NT2/D1 (cell line): ENCODE measurements around the gene OPHN1.

Source experiments
- DNase-seq: peaks from one replicate; pipeline ENCODE4 v3.0.0-alpha.2; 2011; ENCODE audit warnings: low read depth, low spot score
- H3K27me3 ChIP-seq: 2 replicates; pipeline ENCODE4 v1.6.0; 2011; ENCODE audit warnings: mild to moderate bottlenecking; ENCODE audit not compliant: insufficient read length, insufficient read depth
- H3K36me3 ChIP-seq: 2 replicates; pipeline ENCODE4 v1.6.1; 2011; ENCODE audit warnings: mild to moderate bottlenecking, low read length, mixed read lengths; ENCODE audit not compliant: insufficient read depth, insufficient read length
- H3K4me1 ChIP-seq: 2 replicates; pipeline ENCODE4 v1.5.1; 2011; ENCODE audit not compliant: insufficient read depth, insufficient read length
- H3K4me3 ChIP-seq: 2 replicates; pipeline ENCODE4 v1.5.1; 2011; ENCODE audit warnings: low read depth; ENCODE audit not compliant: insufficient read length
- H3K9ac ChIP-seq: 2 replicates; pipeline ENCODE4 v1.6.0; 2011; ENCODE audit warnings: low read depth; ENCODE audit not compliant: insufficient read length
- H3K9me3 ChIP-seq: 2 replicates; pipeline ENCODE4 v1.5.1; 2011; ENCODE audit warnings: mild to moderate bottlenecking, low read length; ENCODE audit not compliant: insufficient read depth
- SUZ12 ChIP-seq: IDR thresholded peaks from 2 replicates; pipeline ENCODE4 v1.6.1; 2011; ENCODE audit not compliant: insufficient read length, insufficient read depth; ENCODE audit errors: extremely low read depth
- YY1 ChIP-seq: IDR thresholded peaks from 2 replicates; pipeline ENCODE4 v1.6.1; 2011; ENCODE audit not compliant: insufficient read length, insufficient read depth
- ZNF274 ChIP-seq: IDR thresholded peaks from 2 replicates; pipeline ENCODE4 v1.6.1; 2011; ENCODE audit warnings: mild to moderate bottlenecking, low read depth, low read length

The OPHN1 gene

GRCh38 chrX:68249903-68250302 is 183.4 kb downstream of the OPHN1 start:
- H3K27me3 ChIP-seq, result no peaks in the 10 kb centered on the region
- TF ChIP-seq SUZ12, result no peak
- TF ChIP-seq YY1, result no peak
- H3K9me3 ChIP-seq, result no peaks in the 10 kb centered on the region
- H3K9ac ChIP-seq, result no peak overlapping the region
- no peaks in the 10 kb centered on the region for H3K36me3 ChIP-seq
- no peak overlapping the region for H3K4me3 ChIP-seq
- H3K4me1 ChIP-seq, result no peaks in the 10 kb centered on the region
- DNase-seq, result no peak

GRCh38 chrX:68249401-68249831 is 183.9 kb downstream of the OPHN1 start:
- Histone ChIP-seq H3K4me3 (no peak overlapping the region), H3K4me1 (no peaks in the 10 kb centered on the region), H3K27me3 (no peaks in the 10 kb centered on the region), H3K36me3 (no peaks in the 10 kb centered on the region), H3K9me3 (no peaks in the 10 kb centered on the region), H3K9ac (no peak overlapping the region)
- TF ChIP-seq SUZ12 (no peak), ZNF274 (no peak), YY1 (no peak)
- no peak for DNase-seq

- Histone ChIP-seq H3K9ac (no peak overlapping the region), H3K27me3 (no peaks in the 10 kb centered on the region), H3K4me3 (no peak overlapping the region), H3K4me1 (no peaks in the 10 kb centered on the region), H3K36me3 (no peaks in the 10 kb centered on the region), H3K9me3 (no peaks in the 10 kb centered on the region)
- TF ChIP-seq YY1 (no peak), SUZ12 (no peak), ZNF274 (no peak)
- peak; percentile 11 for DNase-seq
Observed at GRCh38 chrX:68238568-68238967, 194.7 kb downstream of the OPHN1 start.

- TF ChIP-seq SUZ12, result no peak
- peak; percentile 25 for DNase-seq
- Histone ChIP-seq H3K9ac (peak overlapping the region; percentile 36), H3K9me3 (no peaks in the 10 kb centered on the region), H3K27me3 (no peaks in the 10 kb centered on the region), H3K4me1 (no peaks in the 10 kb centered on the region), H3K36me3 (no peaks in the 10 kb centered on the region), H3K4me3 (no peak overlapping the region)
Observed at GRCh38 chrX:68234171-68234910, 199.0 kb downstream of the OPHN1 start.

- H3K4me3 ChIP-seq, result no peak overlapping the region
- no peaks in the 10 kb centered on the region for H3K36me3 ChIP-seq
- H3K4me1 ChIP-seq, result no peaks in the 10 kb centered on the region
- H3K9me3 ChIP-seq, result no peaks in the 10 kb centered on the region
- H3K9ac ChIP-seq, result peak overlapping the region; percentile 5
- no peak for DNase-seq
- TF ChIP-seq YY1, result no peak
- TF ChIP-seq ZNF274, result no peak
- no peak for TF ChIP-seq SUZ12
- no peaks in the 10 kb centered on the region for H3K27me3 ChIP-seq
Observed at GRCh38 chrX:68232206-68232605, 201.1 kb downstream of the OPHN1 start.

GRCh38 chrX:68209008-68209407 is 224.3 kb downstream of the OPHN1 start:
- Histone ChIP-seq H3K9ac (no peak overlapping the region), H3K4me1 (no peaks in the 10 kb centered on the region), H3K36me3 (no peaks in the 10 kb centered on the region), H3K4me3 (no peak overlapping the region), H3K27me3 (no peaks in the 10 kb centered on the region), H3K9me3 (no peaks in the 10 kb centered on the region)
- no peak for DNase-seq
- TF ChIP-seq SUZ12, result no peak
- no peak for TF ChIP-seq ZNF274

- Histone ChIP-seq H3K27me3 (no peaks in the 10 kb centered on the region), H3K4me1 (no peaks in the 10 kb centered on the region), H3K36me3 (peaks cover 4% of the 10 kb centered on the region), H3K9me3 (no peaks in the 10 kb centered on the region), H3K4me3 (no peak overlapping the region), H3K9ac (no peak overlapping the region)
- TF ChIP-seq YY1, result no peak
- no peak for TF ChIP-seq SUZ12
- no peak for TF ChIP-seq ZNF274
- no peak for DNase-seq
Observed at GRCh38 chrX:68204521-68205038, 228.7 kb downstream of the OPHN1 start.
